ENCODE data around the gene LAMA1. TPM values are rescaled to one million over a fixed set of nuclear protein-coding genes. Genes with fewer than 3 reads are reported as not detected.

LAMA1 gene
- total RNA-seq, 1 experiment from 2014 or later: not detected

DNA sequence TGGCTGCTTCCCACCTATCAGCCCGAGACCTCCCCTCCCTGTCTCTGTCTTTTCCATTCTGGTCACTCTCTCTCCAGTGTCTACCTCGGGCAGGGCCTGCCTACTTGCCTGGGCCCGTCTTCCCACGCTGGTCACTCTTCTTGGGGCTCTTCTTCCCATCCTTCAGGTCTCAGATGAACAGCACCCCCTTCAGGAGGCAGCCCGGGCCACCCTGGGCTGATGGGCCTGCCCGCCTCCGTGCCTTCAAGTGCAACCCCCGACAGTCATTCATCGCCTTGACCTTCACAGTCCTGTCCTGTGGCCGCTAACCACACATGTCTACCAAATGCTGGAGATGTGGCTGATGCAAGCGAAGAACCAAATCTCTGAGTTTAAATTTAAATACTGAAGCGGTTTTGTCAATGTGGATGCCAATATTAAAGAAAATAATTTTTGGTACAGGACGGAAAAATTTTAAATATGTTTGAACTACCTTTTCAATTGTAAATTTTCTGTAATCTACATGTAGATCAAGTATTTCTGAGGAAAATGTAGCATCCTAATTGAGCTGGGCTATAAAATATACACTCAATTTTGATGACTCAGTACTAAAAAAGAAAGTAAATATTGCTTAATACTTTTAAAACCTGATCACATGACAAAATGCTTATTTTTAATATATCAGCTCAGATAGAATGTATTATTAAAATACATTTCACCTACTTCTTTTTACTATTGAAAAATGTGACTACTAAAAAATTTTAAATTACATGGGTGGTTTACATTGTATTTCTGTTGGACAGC is 96.4 kb downstream of the LAMA1 start:
- no peak overlapping the region for H3K4me2 ChIP-seq (ENCODE audit: low read length)
- no peak overlapping the region for H3K4me3 ChIP-seq (ENCODE audit: low read length)
- TF ChIP-seq, protein P1, sequence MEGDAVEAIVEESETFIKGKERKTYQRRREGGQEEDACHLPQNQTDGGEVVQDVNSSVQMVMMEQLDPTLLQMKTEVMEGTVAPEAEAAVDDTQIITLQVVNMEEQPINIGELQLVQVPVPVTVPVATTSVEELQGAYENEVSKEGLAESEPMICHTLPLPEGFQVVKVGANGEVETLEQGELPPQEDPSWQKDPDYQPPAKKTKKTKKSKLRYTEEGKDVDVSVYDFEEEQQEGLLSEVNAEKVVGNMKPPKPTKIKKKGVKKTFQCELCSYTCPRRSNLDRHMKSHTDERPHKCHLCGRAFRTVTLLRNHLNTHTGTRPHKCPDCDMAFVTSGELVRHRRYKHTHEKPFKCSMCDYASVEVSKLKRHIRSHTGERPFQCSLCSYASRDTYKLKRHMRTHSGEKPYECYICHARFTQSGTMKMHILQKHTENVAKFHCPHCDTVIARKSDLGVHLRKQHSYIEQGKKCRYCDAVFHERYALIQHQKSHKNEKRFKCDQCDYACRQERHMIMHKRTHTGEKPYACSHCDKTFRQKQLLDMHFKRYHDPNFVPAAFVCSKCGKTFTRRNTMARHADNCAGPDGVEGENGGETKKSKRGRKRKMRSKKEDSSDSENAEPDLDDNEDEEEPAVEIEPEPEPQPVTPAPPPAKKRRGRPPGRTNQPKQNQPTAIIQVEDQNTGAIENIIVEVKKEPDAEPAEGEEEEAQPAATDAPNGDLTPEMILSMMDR (conservative IDR thresholded peaks at IDR 0.05; ENCODE audit: low read depth, low read length): no peak; the same call in 1 of the 2 replicates
- TF ChIP-seq EZH2 (IDR thresholded peaks at IDR 0.05; ENCODE audit: low read length, unreplicated experiment) (no peak), EZH2phosphoT487 (IDR thresholded peaks at IDR 0.05; ENCODE audit: borderline replicate concordance, low read length) (no peak)
- no peaks in the 10 kb centered on the region for H3K9me2 ChIP-seq (replicated peaks; ENCODE audit: low read length)
- DNase-seq: no peak
- intact Hi-C loops (cut with micrococcal nuclease): loop anchor here (5.0 kb wide), 2 partner anchors 479 to 1154 kb away; no protein-coding TSS in a partner anchor
- no peak overlapping the region for H3K9ac ChIP-seq (ENCODE audit: low read length)
- H3K4me1 ChIP-seq (ENCODE audit: insufficient read depth, low read length): no peaks in the 10 kb centered on the region
- no peaks in the 10 kb centered on the region for H4K20me1 ChIP-seq (ENCODE audit: low read length)
- H3K79me2 ChIP-seq (ENCODE audit: low read length): no peaks in the 10 kb centered on the region
- ChIA-PET CTCF (interaction anchor here (1.7 kb wide), 2 partner anchors 100 to 101 kb away, joined by 6 to 11 read pairs; no protein-coding TSS in a partner anchor), POLR2A (ENCODE audit: unreplicated experiment) (no interaction called here)
- no peak for ATAC-seq
- no peak overlapping the region for H3K27ac ChIP-seq (ENCODE audit: low read length)
- H3K27me3 ChIP-seq (ENCODE audit: low read length): peaks cover 22% of the 10 kb centered on the region
- no peak overlapping the region for H2AFZ ChIP-seq (ENCODE audit: low read length)
- H3K9me3 ChIP-seq (ENCODE audit: low read length): no peaks in the 10 kb centered on the region
- no peaks in the 10 kb centered on the region for H3F3A ChIP-seq (ENCODE audit: low read length, unreplicated experiment)
- no peaks in the 10 kb centered on the region for H3K36me3 ChIP-seq (ENCODE audit: low read depth, low read length)
- no TSS peak for BruUV-seq (replicated peaks)

DNA sequence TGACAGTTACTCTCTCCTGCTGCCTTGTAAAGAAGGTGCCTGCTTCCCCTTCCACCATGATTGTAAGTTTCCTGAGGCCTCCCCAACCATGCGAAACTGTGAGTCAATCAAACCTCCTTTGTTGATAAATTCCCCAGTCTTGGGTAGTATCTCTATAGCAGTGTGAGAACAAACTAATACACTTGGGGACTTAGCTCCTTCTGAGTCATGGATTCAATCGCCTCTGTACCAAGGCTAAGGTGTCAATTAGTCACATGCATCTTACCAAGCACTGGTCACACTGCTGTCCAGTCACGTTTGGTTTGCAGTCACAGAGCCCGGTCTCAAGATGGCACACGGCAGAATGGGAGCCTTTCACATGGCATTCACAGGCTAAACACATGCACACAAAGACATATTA is 100.6 kb downstream of the LAMA1 start:
- no peaks in the 10 kb centered on the region for H3K9me2 ChIP-seq (replicated peaks; ENCODE audit: low read length)
- H3K4me3 ChIP-seq (ENCODE audit: low read length): no peak overlapping the region
- no peaks in the 10 kb centered on the region for H3K4me1 ChIP-seq (ENCODE audit: insufficient read depth, low read length)
- ATAC-seq (no peak), DNase-seq (no peak)
- no TSS peak for BruUV-seq (replicated peaks)
- no peak overlapping the region for H3K9ac ChIP-seq (ENCODE audit: low read length)
- TF ChIP-seq EZH2phosphoT487 (IDR thresholded peaks at IDR 0.05; ENCODE audit: borderline replicate concordance, low read length) (no peak), EZH2 (IDR thresholded peaks at IDR 0.05; ENCODE audit: low read length, unreplicated experiment) (no peak)
- TF ChIP-seq, protein P1 (conservative IDR thresholded peaks at IDR 0.05; ENCODE audit: low read depth, low read length): no peak
- no peak overlapping the region for H2AFZ ChIP-seq (ENCODE audit: low read length)
- no peak overlapping the region for H3K4me2 ChIP-seq (ENCODE audit: low read length)
- CTCF ChIA-PET: no interaction called here
- H3K79me2 ChIP-seq (ENCODE audit: low read length): no peaks in the 10 kb centered on the region
- no peaks in the 10 kb centered on the region for H4K20me1 ChIP-seq (ENCODE audit: low read length)
- POLR2A ChIA-PET (ENCODE audit: unreplicated experiment): no interaction called here
- intact Hi-C loops (cut with micrococcal nuclease): no loop called here
- H3F3A ChIP-seq (ENCODE audit: low read length, unreplicated experiment): no peaks in the 10 kb centered on the region
- H3K9me3 ChIP-seq (ENCODE audit: low read length): no peaks in the 10 kb centered on the region
- no peak overlapping the region for H3K27ac ChIP-seq (ENCODE audit: low read length)
- H3K36me3 ChIP-seq (ENCODE audit: low read depth, low read length): no peaks in the 10 kb centered on the region
- H3K27me3 ChIP-seq (ENCODE audit: low read length): peaks cover 12% of the 10 kb centered on the region

GRCh38 chr18:7011142-7011541 is 106.5 kb downstream of the LAMA1 start:
- Histone ChIP-seq H3K27me3 (ENCODE audit: low read length) (peaks cover 49% of the 10 kb centered on the region), H3K4me1 (ENCODE audit: insufficient read depth, low read length) (no peaks in the 10 kb centered on the region), H2AFZ (ENCODE audit: low read length) (no peak overlapping the region), H4K20me1 (ENCODE audit: low read length) (no peaks in the 10 kb centered on the region), H3K9me3 (ENCODE audit: low read length) (no peaks in the 10 kb centered on the region), H3K4me3 (ENCODE audit: low read length) (no peak overlapping the region), H3K36me3 (ENCODE audit: low read depth, low read length) (no peaks in the 10 kb centered on the region), H3K9me2 (replicated peaks; ENCODE audit: low read length) (no peaks in the 10 kb centered on the region), H3K79me2 (ENCODE audit: low read length) (no peaks in the 10 kb centered on the region), H3K4me2 (ENCODE audit: low read length) (no peak overlapping the region), H3F3A (ENCODE audit: low read length, unreplicated experiment) (no peaks in the 10 kb centered on the region), H3K27ac (ENCODE audit: low read length) (no peak overlapping the region), H3K9ac (ENCODE audit: low read length) (no peak overlapping the region)
- POLR2A ChIA-PET (ENCODE audit: unreplicated experiment): no interaction called here
- no peak for TF ChIP-seq EZH2 (IDR thresholded peaks at IDR 0.05; ENCODE audit: low read length, unreplicated experiment)
- no peak for TF ChIP-seq EZH2phosphoT487 (IDR thresholded peaks at IDR 0.05; ENCODE audit: borderline replicate concordance, low read length)
- intact Hi-C loops (cut with micrococcal nuclease): no loop called here
- CTCF ChIA-PET: no interaction called here
- DNase-seq: no peak
- no TSS peak for BruUV-seq (replicated peaks)
- no peak for ATAC-seq
